ENCODE results near the gene ZNF407.
A peak's percentile ranks its signal among the peaks of the same experiment; 100 is the strongest.

The ZNF407 gene

DNA sequence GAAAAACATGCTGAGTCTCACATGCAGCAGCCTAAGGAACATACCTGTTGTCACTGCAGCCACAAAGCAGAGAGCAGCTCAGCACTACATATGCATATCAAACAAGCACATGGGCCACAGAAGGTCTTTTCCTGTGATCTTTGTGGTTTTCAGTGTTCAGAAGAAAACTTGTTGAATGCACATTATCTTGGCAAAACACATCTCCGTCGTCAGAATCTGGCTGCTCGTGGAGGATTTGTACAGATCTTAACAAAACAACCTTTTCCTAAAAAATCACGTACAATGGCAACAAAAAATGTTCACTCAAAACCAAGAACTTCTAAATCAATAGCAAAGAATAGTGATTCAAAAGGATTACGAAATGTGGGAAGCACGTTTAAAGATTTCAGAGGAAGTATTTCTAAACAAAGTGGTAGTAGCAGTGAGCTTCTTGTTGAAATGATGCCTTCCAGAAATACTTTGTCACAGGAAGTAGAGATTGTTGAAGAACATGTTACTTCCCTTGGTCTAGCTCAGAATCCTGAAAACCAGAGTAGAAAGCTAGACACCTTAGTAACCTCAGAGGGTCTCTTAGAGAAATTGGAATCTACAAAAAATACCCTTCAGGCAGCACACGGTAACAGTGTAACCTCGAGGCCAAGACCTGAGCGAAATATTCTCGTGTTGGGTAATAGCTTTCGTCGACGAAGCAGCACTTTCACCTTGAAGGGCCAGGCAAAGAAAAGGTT, 34.1 kb downstream of the ZNF407 start:
- peak; percentile 56 for DNase-seq (ENCODE audit: low read depth)
- no peak overlapping the region for H3K4me3 ChIP-seq (ENCODE audit: control insufficient read depth, low read depth, low read length)
- TF ChIP-seq, protein P1, sequence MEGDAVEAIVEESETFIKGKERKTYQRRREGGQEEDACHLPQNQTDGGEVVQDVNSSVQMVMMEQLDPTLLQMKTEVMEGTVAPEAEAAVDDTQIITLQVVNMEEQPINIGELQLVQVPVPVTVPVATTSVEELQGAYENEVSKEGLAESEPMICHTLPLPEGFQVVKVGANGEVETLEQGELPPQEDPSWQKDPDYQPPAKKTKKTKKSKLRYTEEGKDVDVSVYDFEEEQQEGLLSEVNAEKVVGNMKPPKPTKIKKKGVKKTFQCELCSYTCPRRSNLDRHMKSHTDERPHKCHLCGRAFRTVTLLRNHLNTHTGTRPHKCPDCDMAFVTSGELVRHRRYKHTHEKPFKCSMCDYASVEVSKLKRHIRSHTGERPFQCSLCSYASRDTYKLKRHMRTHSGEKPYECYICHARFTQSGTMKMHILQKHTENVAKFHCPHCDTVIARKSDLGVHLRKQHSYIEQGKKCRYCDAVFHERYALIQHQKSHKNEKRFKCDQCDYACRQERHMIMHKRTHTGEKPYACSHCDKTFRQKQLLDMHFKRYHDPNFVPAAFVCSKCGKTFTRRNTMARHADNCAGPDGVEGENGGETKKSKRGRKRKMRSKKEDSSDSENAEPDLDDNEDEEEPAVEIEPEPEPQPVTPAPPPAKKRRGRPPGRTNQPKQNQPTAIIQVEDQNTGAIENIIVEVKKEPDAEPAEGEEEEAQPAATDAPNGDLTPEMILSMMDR (conservative IDR thresholded peaks at IDR 0.05; ENCODE audit: control insufficient read depth, insufficient read depth, low read depth, low read length), result no peak

GRCh38 chr18:74632351-74632679, 34.6 kb downstream of the ZNF407 start:
- TF ChIP-seq, protein P1 (conservative IDR thresholded peaks at IDR 0.05; ENCODE audit: control insufficient read depth, insufficient read depth, low read depth, low read length), result no peak
- no peak overlapping the region for H3K4me3 ChIP-seq (ENCODE audit: control insufficient read depth, low read depth, low read length)
- no peak for DNase-seq (ENCODE audit: low read depth)

DNA sequence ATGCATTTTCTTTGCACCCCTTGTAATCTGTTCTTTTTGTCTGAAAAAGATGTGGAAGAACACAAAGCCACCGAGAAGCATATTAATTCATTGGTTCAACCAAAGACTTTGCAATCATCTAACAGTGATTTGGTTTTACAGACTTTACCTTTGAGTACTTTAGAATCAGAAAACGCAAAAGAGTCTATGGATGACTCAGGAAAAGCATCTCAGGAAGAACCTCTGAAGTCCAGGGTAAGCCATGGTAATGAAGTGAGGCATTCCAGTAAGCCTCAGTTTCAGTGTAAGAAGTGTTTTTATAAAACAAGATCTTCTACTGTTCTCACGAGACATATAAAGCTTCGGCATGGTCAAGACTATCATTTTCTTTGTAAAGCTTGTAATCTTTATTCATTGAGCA, 35.2 kb downstream of the ZNF407 start:
- TF ChIP-seq, protein P1 (conservative IDR thresholded peaks at IDR 0.05; ENCODE audit: control insufficient read depth, insufficient read depth, low read depth, low read length), result no peak
- no peak overlapping the region for H3K4me3 ChIP-seq (ENCODE audit: control insufficient read depth, low read depth, low read length)

DNA sequence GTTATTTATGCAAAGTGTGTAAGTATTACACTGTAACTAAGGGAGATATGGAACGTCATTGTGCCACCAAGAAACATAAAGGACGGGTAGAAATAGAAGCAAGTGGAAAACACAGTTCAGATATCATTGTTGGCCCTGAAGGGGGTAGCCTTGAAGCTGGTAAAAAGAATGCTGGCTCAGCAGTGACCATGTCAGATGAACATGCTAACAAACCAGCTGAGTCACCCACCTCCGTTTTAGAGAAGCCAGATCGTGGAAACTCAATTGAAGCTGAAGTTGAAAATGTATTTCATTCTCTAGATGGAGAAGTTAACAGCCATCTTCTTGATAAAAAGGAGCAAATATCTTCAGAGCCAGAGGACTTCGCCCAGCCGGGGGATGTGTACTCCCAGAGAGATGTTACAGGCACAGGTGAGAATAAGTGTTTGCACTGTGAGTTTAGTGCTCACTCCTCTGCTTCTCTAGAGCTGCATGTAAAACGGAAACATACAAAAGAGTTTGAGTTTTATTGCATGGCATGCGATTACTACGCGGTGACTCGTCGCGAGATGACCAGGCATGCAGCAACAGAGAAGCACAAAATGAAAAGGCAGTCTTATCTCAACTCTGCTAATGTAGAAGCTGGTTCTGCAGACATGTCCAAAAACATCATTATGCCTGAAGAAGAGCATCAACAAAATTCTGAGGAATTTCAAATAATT, 36.1 kb downstream of the ZNF407 start:
- no peak overlapping the region for H3K4me3 ChIP-seq (ENCODE audit: control insufficient read depth, low read depth, low read length)
- TF ChIP-seq, protein P1 (conservative IDR thresholded peaks at IDR 0.05; ENCODE audit: control insufficient read depth, insufficient read depth, low read depth, low read length), result no peak
- no peak for DNase-seq (ENCODE audit: low read depth)

More for the DNA sequence above, 35.2 kb downstream of the ZNF407 start:
- DNase-seq (ENCODE audit: low read depth), result no peak

- TF ChIP-seq, protein P1 (conservative IDR thresholded peaks at IDR 0.05; ENCODE audit: control insufficient read depth, insufficient read depth, low read depth, low read length), result no peak
- DNase-seq (ENCODE audit: low read depth), result no peak
Observed at GRCh38 chr18:74635224-74635975, 37.7 kb downstream of the ZNF407 start.

GRCh38 chr18:74637070-74637469, 39.4 kb downstream of the ZNF407 start:
- no peak overlapping the region for H3K4me3 ChIP-seq (ENCODE audit: control insufficient read depth, low read depth, low read length)
- no peak for DNase-seq (ENCODE audit: low read depth)
- TF ChIP-seq, protein P1 (conservative IDR thresholded peaks at IDR 0.05; ENCODE audit: control insufficient read depth, insufficient read depth, low read depth, low read length), result no peak

More at GRCh38 chr18:74635224-74635975, 37.7 kb downstream of the ZNF407 start:
- H3K4me3 ChIP-seq (ENCODE audit: control insufficient read depth, low read depth, low read length), result no peak overlapping the region

All from fibroblast of mammary gland (primary cell).